ENCODE measurements around the gene SPDYE2B.
"Not testable (repeated sequence)": the region's sequence is repeated elsewhere in the genome, so short reads cannot be mapped to it uniquely, and the experiment has no call there.

GRCh38 chr7:102611675-102612325 lies 38.3 kb upstream of the SPDYE2B start:
- not testable (repeated sequence) for TF ChIP-seq CTCF, POLR2A (IDR thresholded peaks at IDR 0.05)
